Measurements from ENCODE around the gene HP.

DNA sequence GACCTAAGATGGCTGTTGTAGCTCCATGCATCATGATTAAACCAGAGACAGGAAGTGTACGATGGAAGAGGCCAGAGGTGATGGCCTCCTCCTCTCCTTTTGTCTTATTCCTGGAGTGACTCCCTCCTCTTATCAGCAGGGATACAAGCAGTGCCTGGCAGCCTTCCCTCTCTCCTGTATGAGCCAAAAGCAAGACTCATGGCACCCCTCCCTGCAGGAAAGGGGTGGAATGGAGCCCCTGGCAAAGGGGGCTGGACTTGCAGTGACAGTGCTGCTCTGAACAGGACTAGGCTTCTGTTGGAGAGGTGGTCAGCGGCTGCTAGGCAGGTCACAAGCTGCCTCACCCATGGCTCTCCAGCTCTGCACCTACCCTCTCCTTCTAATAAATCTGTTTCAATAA, 30.7 kb downstream of the HP start:
- no peak for TF ChIP-seq POLR2A (IDR thresholded peaks at IDR 0.05; ENCODE audit: low read depth, low read length)
- TF ChIP-seq, protein P1, sequence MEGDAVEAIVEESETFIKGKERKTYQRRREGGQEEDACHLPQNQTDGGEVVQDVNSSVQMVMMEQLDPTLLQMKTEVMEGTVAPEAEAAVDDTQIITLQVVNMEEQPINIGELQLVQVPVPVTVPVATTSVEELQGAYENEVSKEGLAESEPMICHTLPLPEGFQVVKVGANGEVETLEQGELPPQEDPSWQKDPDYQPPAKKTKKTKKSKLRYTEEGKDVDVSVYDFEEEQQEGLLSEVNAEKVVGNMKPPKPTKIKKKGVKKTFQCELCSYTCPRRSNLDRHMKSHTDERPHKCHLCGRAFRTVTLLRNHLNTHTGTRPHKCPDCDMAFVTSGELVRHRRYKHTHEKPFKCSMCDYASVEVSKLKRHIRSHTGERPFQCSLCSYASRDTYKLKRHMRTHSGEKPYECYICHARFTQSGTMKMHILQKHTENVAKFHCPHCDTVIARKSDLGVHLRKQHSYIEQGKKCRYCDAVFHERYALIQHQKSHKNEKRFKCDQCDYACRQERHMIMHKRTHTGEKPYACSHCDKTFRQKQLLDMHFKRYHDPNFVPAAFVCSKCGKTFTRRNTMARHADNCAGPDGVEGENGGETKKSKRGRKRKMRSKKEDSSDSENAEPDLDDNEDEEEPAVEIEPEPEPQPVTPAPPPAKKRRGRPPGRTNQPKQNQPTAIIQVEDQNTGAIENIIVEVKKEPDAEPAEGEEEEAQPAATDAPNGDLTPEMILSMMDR (conservative IDR thresholded peaks at IDR 0.05; ENCODE audit: low read depth, low read length), result no peak
- TF ChIP-seq RAD21 (IDR thresholded peaks at IDR 0.05; ENCODE audit: low read length), result no peak
- TF ChIP-seq RCOR1 (IDR thresholded peaks at IDR 0.05; ENCODE audit: insufficient replicate concordance, low read length), result no peak
- TF ChIP-seq, protein P2, sequence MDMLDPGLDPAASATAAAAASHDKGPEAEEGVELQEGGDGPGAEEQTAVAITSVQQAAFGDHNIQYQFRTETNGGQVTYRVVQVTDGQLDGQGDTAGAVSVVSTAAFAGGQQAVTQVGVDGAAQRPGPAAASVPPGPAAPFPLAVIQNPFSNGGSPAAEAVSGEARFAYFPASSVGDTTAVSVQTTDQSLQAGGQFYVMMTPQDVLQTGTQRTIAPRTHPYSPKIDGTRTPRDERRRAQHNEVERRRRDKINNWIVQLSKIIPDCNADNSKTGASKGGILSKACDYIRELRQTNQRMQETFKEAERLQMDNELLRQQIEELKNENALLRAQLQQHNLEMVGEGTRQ (IDR thresholded peaks at IDR 0.05; ENCODE audit: low read depth, low read length), result no peak

Measured in IMR-90 (cell line).